GM18499 (cell line): Measurements from ENCODE around the gene KPNB1.

ENCODE experiments used
- ATAC-seq: cut with Tn5 transposase; IDR thresholded peaks from one replicate; pipeline ENCODE4 v1.9.1; 2021; ENCODE audit warnings: moderate number of reproducible peaks; ENCODE audit not compliant: insufficient read depth, unreplicated experiment

KPNB1 gene

GRCh38 chr17:47635734-47636133 lies 14.0 kb upstream of the KPNB1 start:
- no peak for ATAC-seq

DNA sequence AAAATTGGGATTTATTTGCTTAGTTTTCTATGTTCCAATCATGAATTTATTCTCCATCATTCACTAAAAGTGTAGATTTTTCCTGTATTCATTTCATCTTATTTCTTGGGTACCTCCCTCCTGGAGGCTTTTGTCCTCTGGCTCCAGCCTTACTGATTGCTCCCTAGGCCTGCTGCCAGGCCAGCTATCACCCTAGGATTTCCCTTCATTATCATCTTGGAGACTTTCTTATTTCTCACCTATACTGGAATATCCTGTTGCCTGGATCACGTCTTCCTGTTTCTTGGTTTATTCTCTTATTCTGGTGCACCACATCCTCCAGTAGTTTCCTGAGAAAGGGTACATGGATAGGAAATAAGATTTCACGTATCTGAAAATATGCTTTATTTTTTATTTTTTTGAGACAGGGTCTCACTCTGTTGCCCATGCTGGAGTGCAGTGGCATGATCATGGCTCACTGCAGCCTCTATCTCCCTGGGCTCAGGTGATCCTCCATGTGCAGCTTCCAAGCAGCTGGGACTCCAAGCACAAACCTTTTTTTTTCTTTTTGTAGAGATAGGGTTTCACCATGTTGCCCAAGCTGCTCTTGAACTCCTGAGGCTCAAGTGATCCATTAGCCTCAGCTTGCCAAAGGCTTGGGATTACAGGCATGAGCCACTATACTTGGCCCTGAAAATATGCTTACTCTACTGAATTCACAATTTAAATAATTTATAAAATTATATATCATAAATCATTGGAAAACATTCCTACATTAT lies 13.3 kb upstream of the KPNB1 start:
- ATAC-seq, result no peak

DNA sequence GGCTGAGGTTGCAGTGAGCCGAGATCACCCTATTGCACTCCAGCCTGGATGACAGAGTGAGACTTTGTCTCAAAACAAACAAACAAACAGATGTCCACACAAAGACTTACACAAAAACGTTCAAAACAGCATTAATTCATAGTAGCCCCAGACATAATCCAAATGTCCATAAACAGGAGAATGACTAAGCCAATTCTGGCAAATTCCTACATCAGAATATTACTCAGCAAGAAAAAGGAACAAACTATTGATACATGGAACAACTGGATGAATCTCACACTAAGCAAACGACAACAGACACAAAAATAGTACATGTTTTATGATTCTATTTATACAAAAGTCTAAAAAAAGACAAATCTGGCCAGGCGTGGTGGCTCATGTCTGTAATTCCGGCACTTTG lies 10.8 kb upstream of the KPNB1 start:
- ATAC-seq, result no peak

DNA sequence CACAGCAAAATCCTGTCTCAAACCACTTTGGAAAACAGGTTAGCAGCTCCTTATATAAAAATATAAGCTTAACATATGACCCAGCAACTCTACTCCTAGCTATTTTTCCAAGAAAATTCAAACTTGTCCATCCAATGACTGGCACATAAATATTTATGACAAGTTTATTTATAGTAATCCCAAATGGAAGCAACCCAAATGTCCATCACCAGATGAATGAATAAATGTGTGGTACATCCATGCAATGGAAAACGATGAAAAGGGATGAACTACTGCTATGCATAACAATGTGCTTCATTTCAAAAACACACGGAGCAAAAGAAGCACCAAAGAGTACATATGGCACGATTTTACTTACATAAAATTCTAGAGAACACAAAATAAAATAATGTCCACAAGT lies 9.6 kb upstream of the KPNB1 start:
- ATAC-seq, result no peak

DNA sequence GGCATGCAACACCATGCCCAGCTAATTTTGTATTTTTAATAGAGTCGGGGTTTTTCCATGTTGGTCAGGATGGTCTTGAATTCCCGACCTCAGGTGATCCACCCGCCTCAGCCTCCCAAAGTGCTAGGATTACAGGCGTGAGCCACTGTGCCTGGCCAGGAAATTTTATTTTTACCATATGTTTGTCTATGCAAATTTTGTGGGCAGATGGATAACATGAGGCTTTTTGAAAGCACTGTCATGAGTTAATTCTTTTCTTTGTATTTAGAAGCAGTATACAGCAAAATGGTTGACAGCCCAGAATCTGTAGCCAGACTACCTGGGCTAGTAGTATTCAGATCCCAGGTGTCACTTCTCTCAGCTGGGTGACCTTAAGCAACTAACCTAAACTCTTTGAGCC lies 8.5 kb upstream of the KPNB1 start:
- no peak for ATAC-seq

DNA sequence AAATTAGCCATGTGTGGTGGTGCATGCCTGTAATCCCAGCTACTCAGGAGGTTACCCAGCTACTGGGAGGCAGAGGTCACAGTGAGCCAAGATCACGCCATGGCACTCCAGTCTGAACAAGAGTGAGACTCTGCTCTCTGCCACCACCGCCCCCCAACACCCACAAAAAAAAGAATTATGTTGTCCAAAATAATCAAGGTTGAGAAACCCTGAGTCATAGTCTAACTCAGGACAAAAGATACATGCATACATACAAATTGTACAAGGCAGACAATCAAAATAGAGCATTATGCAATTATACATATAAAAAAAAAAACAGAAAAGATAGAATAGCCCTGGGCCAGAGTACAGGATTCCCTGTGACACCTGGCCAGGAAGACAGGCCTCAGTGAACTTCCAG lies 6.6 kb upstream of the KPNB1 start:
- ATAC-seq, result no peak

DNA sequence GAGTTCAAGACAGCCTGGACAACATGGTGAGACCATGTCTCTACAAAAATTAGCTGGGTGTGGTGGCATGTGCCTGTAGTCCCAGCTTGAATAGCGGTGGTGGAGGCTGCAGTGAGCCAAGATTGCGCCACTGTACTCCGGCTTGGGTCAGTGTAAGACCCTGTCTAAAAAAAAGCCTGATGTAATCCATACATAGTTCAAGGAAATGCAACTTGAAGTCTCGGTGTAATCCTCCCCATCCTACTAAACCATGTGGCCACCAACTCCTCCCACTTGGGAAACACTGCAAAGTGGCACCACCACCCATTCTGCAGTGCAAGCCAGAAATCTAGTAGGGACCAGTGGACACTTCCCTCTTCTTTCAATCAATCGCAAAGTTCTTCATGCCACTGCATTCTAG lies 5.4 kb upstream of the KPNB1 start:
- no peak for ATAC-seq

- no peak for ATAC-seq
Measured at GRCh38 chr17:47649972-47650524, 329 bp downstream of the KPNB1 start.

- peak; percentile 36 for ATAC-seq
Measured at GRCh38 chr17:47650525-47651522, 1.1 kb downstream of the KPNB1 start.

- no peak for ATAC-seq
Measured at GRCh38 chr17:47651704-47652103, 2.0 kb downstream of the KPNB1 start.

DNA sequence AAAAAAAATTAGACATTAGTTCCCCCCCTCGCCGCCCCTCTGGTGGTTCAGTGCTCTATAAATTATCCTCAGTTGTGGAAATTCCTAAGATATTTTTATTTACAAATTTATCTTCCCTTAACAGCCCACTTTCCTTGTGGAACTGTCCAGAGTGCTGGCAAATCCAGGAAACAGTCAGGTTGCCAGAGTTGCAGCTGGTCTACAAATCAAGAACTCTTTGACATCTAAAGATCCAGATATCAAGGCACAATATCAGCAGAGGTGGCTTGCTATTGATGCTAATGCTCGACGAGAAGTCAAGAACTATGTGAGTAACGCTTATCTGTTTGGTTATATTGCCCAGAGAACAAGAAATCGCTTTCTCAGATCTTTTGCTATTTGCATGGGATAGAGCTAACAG lies 2.9 kb downstream of the KPNB1 start:
- no peak for ATAC-seq

GRCh38 chr17:47653442-47653841 lies 3.7 kb downstream of the KPNB1 start:
- no peak for ATAC-seq

GRCh38 chr17:47654991-47655390 lies 5.3 kb downstream of the KPNB1 start:
- ATAC-seq, result no peak

DNA sequence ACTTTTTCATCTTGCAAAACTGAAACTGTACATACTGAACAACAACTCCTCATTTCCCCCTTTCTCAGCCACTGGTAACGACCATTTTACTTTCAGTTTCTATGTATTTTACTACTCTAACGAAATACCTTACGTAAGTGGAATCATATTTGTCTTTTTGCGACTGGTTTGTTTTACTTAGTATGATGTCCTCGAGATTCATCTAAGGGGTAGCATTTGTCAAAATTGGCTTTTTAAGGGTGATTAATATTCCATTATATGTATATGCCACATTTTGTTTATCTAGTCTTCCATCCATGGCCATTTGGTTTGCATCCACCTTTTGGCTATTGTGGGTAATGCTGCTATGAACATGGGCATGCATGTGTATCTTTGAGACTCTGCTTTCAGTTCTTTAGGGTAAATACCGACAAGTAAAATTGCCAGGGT lies 10.4 kb downstream of the KPNB1 start:
- no peak for ATAC-seq

- ATAC-seq, result no peak
Measured at GRCh38 chr17:47663912-47664623, 14.3 kb downstream of the KPNB1 start.

DNA sequence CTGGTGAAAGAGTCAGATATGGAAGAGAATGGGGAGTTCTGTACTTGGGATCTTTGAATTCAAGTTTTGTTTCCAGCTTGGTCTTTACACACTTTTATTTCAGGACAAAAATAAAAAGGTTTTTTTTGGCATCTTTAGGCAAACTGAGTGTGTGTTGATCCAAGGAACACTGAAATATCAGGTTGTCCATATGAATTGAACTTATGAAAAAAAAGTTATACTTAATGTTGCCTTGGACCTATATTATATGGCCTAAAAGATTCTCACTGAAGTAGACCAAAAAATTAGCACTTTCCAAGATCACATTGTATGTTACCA lies 14.9 kb downstream of the KPNB1 start:
- ATAC-seq, result no peak

GRCh38 chr17:47665655-47666054 lies 15.9 kb downstream of the KPNB1 start:
- no peak for ATAC-seq

DNA sequence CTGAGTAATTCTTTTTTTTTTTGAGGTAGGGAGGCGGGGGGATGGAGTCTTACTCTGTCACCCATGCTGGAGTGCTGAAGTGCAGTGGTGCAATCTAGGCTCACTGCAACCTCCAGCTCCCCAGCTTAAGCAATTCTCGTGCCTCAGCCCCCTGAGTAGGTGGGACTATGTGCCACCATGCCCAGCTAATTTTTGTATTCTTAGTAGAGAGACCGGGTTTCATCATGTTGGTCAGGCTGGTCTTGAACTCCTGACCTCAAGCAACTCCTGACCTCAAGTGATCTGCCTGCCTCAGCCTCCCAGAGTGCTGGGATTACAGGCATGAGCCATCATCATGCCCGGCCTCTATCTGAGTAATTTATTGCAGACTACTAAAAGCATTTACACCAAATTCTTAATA lies 19.4 kb downstream of the KPNB1 start:
- no peak for ATAC-seq

DNA sequence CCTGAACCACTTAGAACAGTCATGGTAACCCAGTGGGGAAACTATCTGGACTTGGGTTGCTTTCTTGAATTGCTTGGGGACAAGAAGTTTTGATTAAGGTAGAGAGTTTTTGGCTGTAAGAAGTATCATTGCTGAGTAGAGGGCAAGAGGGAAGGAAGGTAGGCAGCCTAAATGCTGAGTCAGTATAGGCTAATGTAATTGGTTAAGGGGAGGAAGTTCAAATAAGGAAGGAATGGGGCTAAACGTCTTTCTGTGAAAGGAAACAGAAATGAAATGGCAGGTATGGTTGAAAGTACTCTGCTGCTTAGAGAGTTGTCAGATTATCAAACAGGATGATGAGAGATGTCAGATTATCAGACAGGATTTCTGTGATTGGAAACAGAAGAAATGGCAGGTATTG lies 20.3 kb downstream of the KPNB1 start:
- no peak for ATAC-seq

GRCh38 chr17:47674499-47674898 lies 24.8 kb downstream of the KPNB1 start:
- ATAC-seq, result no peak
